ENCODE results near the gene TF. TPM values are rescaled to one million over a fixed set of nuclear protein-coding genes. Genes with fewer than 3 reads are reported as not detected.
"Not testable (repeated sequence)": the region's sequence is repeated elsewhere in the genome, so short reads cannot be mapped to it uniquely, and the experiment has no call there.

Gene TF
- total and polyA plus RNA-seq, 12 donors: 0.24 to 11.6 (median 3.5) TPM

DNA sequence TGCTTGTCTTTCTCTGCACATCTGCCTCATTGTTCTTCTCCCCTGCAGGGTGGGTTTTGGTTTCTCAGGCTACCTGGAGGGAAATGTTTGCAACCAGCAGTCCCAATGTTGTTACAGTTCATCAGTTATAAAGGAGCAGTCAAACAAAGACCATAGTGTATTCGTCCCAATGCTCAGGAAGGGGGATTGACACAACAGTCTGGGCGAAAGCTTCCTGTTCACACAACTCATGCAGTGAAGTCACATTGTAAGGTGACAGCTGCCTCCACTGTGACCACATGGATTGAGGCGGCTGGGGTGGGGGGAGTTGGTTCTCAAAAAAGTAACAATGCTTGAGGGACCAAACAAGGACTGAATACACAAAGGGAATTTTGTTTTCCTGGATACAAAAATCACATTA is 28.8 kb upstream of the TF start:
- no peak for DNase-seq
- 76 to 80% methylated on average over 3 of the region's 3 CpGs for WGBS, 2 donors
- intact Hi-C loops (cut with DNase I): no loop called here
- no peak overlapping the region for H3K27ac ChIP-seq
- H3K36me3 ChIP-seq: no peaks in the 10 kb centered on the region
- H3K4me3 ChIP-seq: no peak overlapping the region
- ATAC-seq: no peak
- no peaks in the 10 kb centered on the region for H3K4me1 ChIP-seq
- H3K27me3 ChIP-seq: peaks cover 0 to 5% (median 0%) of the 10 kb centered on the region in 7 donors
- TF ChIP-seq, protein P1, sequence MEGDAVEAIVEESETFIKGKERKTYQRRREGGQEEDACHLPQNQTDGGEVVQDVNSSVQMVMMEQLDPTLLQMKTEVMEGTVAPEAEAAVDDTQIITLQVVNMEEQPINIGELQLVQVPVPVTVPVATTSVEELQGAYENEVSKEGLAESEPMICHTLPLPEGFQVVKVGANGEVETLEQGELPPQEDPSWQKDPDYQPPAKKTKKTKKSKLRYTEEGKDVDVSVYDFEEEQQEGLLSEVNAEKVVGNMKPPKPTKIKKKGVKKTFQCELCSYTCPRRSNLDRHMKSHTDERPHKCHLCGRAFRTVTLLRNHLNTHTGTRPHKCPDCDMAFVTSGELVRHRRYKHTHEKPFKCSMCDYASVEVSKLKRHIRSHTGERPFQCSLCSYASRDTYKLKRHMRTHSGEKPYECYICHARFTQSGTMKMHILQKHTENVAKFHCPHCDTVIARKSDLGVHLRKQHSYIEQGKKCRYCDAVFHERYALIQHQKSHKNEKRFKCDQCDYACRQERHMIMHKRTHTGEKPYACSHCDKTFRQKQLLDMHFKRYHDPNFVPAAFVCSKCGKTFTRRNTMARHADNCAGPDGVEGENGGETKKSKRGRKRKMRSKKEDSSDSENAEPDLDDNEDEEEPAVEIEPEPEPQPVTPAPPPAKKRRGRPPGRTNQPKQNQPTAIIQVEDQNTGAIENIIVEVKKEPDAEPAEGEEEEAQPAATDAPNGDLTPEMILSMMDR (IDR thresholded peaks at IDR 0.05): no peak
- peaks cover 0 to 40% (median 16%) of the 10 kb centered on the region in 11 donors for H3K9me3 ChIP-seq

DNA sequence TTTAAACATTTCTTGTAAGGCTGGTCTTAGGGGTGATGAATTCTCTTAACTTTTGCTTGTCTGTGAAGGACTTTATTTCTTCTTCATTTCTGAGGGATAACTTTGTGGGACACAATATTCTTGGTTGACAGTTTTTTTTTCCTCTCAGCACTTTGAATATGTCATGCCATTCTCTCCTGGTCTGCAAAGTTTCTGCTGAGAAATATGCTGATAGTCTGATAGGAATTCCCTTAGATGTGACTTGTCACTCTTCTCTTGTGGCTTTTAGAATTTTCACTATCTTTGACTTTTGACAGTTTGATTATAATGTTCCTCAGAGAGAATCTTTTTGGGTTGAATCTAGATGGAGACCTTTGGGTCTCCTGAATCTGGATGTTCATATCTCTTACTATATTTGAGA is 23.3 kb upstream of the TF start:
- ATAC-seq (no peak), DNase-seq (no peak)
- H3K9me3 ChIP-seq: peaks cover 0 to 62% (median 25%) of the 10 kb centered on the region in 11 donors
- H3K36me3 ChIP-seq: no peaks in the 10 kb centered on the region
- H3K4me3 ChIP-seq: no peak overlapping the region
- TF ChIP-seq, protein P1 (IDR thresholded peaks at IDR 0.05): no peak
- no peaks in the 10 kb centered on the region for H3K4me1 ChIP-seq
- no peaks in the 10 kb centered on the region for H3K27me3 ChIP-seq
- intact Hi-C loops (cut with DNase I): no loop called here
- H3K27ac ChIP-seq: no peak overlapping the region

DNA sequence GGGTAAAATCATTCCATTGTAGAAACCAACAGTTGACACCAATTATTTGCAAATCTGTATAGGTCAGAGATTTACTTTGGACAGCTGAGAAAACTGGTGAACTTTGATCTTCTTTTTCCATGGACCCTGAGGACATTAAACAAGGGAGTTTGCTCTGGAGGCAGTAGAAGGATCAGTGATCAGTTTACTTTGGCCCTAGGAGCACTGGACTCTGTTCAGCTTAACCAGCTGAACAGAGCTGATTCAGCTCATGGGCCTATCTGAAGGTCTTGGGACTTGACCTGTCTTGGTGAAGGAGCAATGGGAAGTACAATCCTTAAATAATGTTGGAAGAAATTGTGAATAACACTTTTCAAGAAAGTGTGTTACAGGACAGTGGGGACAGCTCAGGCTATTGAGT is 15.2 kb upstream of the TF start:
- intact Hi-C loops (cut with DNase I): no loop called here
- ATAC-seq (peak in 2 of 8 donors; percentile 33 to 39), DNase-seq (no peak)
- no peak overlapping the region for H3K4me3 ChIP-seq
- TF ChIP-seq, protein P1 (IDR thresholded peaks at IDR 0.05): no peak
- no peaks in the 10 kb centered on the region for H3K4me1 ChIP-seq
- no peak overlapping the region for H3K27ac ChIP-seq
- peaks cover 0 to 4% (median 0%) of the 10 kb centered on the region in 7 donors for H3K27me3 ChIP-seq
- H3K9me3 ChIP-seq: peaks cover 0 to 7% (median 0%) of the 10 kb centered on the region in 11 donors
- no peaks in the 10 kb centered on the region for H3K36me3 ChIP-seq

DNA sequence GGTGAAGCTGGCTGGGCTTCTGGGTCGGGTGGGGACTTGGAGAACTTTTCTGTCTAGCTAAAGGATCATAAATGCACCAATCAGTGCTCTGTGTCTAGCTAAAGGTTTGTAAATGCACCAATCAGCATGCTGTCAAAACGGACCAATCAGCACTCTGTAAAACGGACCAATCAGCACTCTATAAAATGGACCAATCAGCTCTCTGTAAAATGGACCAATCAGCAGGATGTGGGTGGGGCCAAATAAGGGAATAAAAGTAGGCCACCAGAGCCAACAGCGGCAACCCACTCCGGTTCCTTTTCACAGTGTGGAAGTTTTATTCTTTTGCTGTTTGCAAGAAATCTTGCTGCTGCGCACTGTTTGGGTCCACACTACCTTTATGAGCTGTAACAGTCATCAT is 14.0 kb upstream of the TF start:
- DNase-seq; H3K4me3 ChIP-seq; H3K27ac ChIP-seq; H3K4me1 ChIP-seq; H3K27me3 ChIP-seq; H3K36me3 ChIP-seq; H3K9me3 ChIP-seq; intact Hi-C loops (cut with DNase I); ATAC-seq: not testable (repeated sequence)
- 82 to 83% methylated on average over 6 of the region's 6 CpGs for WGBS, 2 donors

DNA sequence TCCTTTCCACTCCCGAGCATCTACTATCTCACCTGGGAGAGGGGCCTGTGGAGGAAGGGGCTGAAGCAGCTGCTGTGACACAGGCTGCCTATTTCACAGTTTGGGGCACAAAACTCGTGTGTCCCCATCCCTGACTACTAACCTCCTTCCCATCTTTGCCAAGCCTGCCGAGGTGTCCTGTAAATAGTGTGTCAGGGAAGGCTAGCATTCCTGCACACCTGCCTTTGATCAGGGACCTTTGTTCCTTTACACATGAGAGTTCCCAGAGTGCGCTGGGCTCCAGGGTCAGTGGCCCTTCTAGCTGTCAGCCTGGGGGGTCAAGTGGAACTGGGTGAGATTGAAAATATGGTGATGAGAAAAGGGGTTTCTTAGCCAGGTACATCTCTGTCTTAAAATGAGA is 13.0 kb upstream of the TF start:
- Histone ChIP-seq H3K4me1 (no peaks in the 10 kb centered on the region), H3K27me3 (peaks cover 0 to 4% (median 0%) of the 10 kb centered on the region in 7 donors), H3K36me3 (no peaks in the 10 kb centered on the region), H3K27ac (no peak overlapping the region), H3K9me3 (peaks cover 0 to 11% (median 0%) of the 10 kb centered on the region in 11 donors), H3K4me3 (no peak overlapping the region)
- 83 to 89% methylated on average over 4 of the region's 4 CpGs for WGBS, 2 donors
- TF ChIP-seq, protein P1 (IDR thresholded peaks at IDR 0.05): no peak
- ATAC-seq: no peak
- DNase-seq: no peak
- intact Hi-C loops (cut with DNase I): no loop called here

Measured in heart right ventricle (tissue), 16 donors.